ENCODE measurements around the gene PIK3C2G. TPM values are rescaled to one million over a fixed set of nuclear protein-coding genes. Genes with fewer than 3 reads are reported as not detected.
A peak's percentile ranks its signal among the peaks of the same experiment; 100 is the strongest.

The PIK3C2G gene
- total RNA-seq, 1 donor from 2014 or later: not detected

DNA sequence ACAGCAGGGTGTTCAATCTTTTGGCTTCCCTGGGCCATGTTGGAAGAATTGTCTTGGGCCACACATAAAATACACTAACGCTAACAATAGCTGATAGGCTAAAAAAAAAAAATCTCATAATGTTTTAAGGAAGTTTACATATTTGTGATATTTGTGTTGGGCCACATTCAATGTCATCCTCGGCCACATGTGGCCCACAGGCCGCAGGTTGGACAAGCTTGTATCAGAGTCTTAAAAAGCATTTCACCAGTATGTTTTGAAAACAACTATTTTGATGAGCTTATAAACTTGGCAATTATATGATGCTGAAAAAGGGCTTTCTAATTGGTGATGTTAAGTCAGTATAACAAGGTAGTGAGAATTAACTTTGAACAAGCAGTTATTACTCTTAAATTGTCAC lies 78.9 kb downstream of the PIK3C2G start:
- DNase-seq (ENCODE audit: low read depth): no peak

- no peak for DNase-seq (ENCODE audit: low read depth)
These were observed 79.5 kb downstream of the PIK3C2G start for GRCh38 chr12:18340786-18341185.

GRCh38 chr12:18343708-18344107 lies 82.4 kb downstream of the PIK3C2G start:
- no peak for DNase-seq (ENCODE audit: low read depth)

- DNase-seq (ENCODE audit: low read depth): no peak
These were observed 83.9 kb downstream of the PIK3C2G start for GRCh38 chr12:18345021-18345735.

- DNase-seq (ENCODE audit: low read depth): no peak
These were observed 91.0 kb downstream of the PIK3C2G start for GRCh38 chr12:18352312-18352711.

GRCh38 chr12:18355429-18355828 lies 94.1 kb downstream of the PIK3C2G start:
- DNase-seq (ENCODE audit: low read depth): no peak

- no peak for DNase-seq (ENCODE audit: low read depth)
These were observed 96.8 kb downstream of the PIK3C2G start for GRCh38 chr12:18358077-18358476.

DNA sequence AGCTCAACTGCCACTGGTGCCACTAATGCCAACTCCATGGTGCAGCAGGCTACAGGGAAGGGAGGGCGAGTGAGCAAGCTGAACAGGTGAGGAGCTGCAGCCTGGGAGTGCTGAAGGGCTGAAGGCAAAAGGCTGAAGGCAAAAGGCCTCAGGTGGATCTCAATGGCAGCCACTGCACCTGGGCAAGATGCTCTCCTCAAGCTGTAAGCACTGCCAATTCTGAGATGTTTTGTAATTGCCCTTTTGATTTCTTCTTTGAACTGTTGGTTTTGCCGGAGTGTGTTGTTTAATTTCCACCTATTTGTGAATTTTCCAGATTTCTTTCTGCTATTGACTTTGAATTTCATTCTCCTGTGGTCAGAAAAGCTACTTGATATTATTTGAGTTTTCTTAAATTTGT lies 97.6 kb downstream of the PIK3C2G start:
- no peak for DNase-seq (ENCODE audit: low read depth)

DNA sequence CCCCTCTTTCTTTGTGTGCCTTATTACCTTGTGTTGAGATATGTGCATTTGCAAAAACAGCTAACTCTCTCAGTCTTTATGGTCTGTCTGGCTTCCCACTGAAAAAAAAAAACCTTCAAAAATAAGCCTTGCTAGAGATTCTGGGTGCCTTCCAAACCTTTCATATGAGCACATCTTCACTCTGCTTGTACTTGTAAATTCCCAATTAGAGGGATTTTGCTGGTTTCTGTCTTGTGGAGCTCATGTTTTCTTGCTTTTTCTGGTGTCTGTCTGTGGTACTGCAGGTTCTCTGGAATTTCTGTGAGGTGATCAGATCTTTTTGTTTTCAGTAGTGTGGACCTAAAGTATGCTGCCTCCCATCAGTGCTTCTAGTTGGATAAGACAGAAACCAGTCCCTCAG lies 100.1 kb downstream of the PIK3C2G start:
- no peak for DNase-seq (ENCODE audit: low read depth)

DNA sequence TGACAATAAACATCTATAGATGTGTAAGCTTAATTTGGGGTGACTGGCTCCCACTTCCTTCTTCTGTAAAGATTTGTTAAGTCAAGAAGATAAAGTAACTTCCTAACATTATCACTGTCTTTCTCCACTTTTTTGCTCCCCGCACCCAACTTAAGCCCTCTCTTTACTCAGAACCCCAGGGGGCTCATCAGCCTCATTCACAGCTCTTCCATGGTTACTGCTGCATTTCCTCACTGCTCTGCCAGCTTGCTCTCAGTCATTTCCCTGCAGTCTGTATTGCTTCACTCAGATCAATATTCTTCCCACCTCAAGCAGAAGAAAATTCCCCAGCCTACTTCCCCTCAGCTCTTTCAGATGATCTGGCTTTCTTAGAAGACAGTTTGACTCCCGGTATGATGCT lies 102.0 kb downstream of the PIK3C2G start:
- DNase-seq (ENCODE audit: low read depth): no peak

- no peak for DNase-seq (ENCODE audit: low read depth)
These were observed 107.3 kb downstream of the PIK3C2G start for GRCh38 chr12:18368594-18368993.

GRCh38 chr12:18373181-18373580 lies 111.9 kb downstream of the PIK3C2G start:
- no peak for DNase-seq (ENCODE audit: low read depth)

DNA sequence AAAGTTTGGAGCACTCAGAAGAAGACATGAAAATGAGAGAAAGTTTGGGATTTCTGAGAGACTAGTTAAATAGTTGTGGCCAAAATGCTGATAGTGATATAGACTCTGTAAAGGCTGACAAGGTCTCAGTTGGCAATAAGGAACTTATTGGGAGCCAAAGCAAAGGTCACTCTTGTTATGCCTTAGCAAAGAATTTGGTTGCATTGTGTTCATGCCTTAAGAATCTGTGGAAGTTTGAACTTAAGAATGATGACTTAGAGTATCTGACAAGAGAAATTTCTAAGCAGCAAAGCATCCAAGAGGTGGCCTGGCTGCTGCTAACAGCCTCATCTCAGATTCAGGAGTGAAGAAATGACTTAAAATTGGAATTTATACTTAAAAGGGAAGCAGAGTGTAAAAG lies 113.8 kb downstream of the PIK3C2G start:
- no peak for DNase-seq (ENCODE audit: low read depth)

GRCh38 chr12:18375583-18375982 lies 114.3 kb downstream of the PIK3C2G start:
- DNase-seq (ENCODE audit: low read depth): no peak

- DNase-seq (ENCODE audit: low read depth): peak; percentile 3
These were observed 121.0 kb downstream of the PIK3C2G start for GRCh38 chr12:18382236-18382885.

GRCh38 chr12:18383203-18383602 lies 121.9 kb downstream of the PIK3C2G start:
- DNase-seq (ENCODE audit: low read depth): peak; percentile 37

DNA sequence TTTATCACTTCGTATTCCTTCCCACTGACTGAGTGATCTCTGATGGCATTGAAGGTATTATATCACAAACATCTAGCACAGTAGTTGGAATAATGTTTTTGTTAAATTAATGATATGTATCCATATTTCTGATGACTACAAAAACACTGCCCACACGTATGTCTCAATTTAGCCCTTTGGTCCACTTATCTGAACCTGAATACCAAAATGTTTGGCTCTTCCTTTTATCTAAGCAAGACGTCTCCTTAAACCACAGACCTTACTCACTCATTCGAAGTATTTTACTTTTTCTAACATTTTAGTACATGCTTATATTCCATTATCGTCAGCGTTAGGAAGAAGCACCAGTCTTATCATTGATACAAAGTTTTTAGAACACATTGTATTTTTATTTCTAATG lies 126.4 kb downstream of the PIK3C2G start:
- no peak for DNase-seq (ENCODE audit: low read depth)

GRCh38 chr12:18389820-18390219 lies 128.5 kb downstream of the PIK3C2G start:
- no peak for DNase-seq (ENCODE audit: low read depth)

GRCh38 chr12:18391151-18391550 lies 129.8 kb downstream of the PIK3C2G start:
- DNase-seq (ENCODE audit: low read depth): no peak

DNA sequence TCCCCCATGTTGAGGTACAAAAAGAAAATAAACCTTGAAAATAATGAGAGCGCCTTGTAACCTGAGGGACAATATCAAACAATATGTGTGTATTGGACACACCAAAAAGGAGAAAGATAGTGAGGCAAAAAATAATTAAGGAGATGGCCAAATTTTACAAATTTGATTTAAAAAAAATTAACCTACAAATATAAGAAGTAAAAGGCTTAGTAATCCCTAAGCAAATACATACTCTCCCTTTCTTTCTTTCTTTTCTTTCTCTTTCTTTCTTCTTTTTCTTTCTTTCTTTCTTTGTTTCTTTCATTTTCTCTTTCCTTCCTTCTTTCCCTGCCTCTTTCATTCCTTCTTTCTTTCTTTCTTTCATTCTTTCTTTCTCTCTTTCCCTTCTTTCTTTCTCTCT lies 133.4 kb downstream of the PIK3C2G start:
- no peak for DNase-seq (ENCODE audit: low read depth)

GRCh38 chr12:18400186-18400585 lies 138.9 kb downstream of the PIK3C2G start:
- DNase-seq (ENCODE audit: low read depth): peak; percentile 24

DNA sequence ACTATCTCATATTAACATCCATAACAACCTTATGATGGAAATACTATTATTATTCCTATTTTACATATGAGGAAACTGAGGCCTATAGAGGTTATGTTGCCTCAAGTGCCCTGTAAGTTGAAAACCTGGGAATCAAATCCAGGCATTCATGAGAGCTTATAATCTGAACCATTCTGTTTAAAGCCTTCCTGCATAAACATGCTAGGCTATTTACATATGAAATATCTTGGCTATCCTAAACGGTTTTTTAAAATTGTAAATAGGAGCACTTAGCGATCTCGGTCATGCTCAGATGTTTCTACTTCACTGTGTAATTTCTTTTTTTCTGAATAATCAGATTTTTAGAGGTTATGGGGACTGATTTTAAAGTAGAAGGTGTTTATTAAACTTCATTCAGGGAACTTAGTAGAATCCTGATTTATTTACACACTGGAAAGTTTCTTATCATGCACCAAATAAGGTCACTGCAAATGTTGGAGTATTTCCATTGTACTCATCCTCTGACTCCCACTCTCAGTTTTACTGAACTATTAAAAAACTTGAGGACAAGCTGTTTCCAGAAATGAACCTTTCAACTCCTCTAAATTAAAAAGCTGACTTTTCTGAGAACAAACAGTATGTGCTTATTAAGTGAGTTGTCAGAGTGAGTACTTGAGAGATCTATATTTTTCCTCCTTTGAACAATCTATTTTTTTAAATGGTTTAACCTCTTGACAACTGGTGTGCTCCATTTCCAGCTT lies 141.7 kb downstream of the PIK3C2G start:
- DNase-seq (ENCODE audit: low read depth): no peak

All from myocyte (in vitro differentiated cells).